Hepatocyte (in vitro differentiated cells): ENCODE results near the gene C1orf232. TPM values are rescaled to one million over a fixed set of nuclear protein-coding genes. Genes with fewer than 3 reads are reported as not detected.

Source experiments
- DNase-seq: peaks from one replicate; pipeline ENCODE4 v3.0.0-alpha.2; 2016; ENCODE audit warnings: low spot score
- H2AFZ ChIP-seq: fragments of 200-600 bp; sonication (generic); 2 replicates; pipeline ENCODE4 v1.6.0; 2016; ENCODE audit warnings: antibody characterized with exemption, mild to moderate bottlenecking
- H3K27ac ChIP-seq: fragments of 200-600 bp; sonication (generic); 2 replicates; pipeline ENCODE4 v1.5.1; 2016; ENCODE audit warnings: mild to moderate bottlenecking
- H3K27me3 ChIP-seq: fragments of 200-600 bp; sonication (generic); 2 replicates; pipeline ENCODE4 v1.6.1; 2016
- H3K36me3 ChIP-seq: fragments of 200-600 bp; sonication (generic); replicated peaks from 2 replicates; pipeline ENCODE4 v1.5.1; 2016; ENCODE audit warnings: low read depth; ENCODE audit not compliant: insufficient read depth
- H3K4me1 ChIP-seq: fragments of 200-600 bp; sonication (generic); 2 replicates; pipeline ENCODE4 v1.5.1; 2016; ENCODE audit warnings: mild to moderate bottlenecking, moderate library complexity; ENCODE audit not compliant: insufficient read depth
- H3K4me2 ChIP-seq: fragments of 200-600 bp; sonication (generic); 2 replicates; pipeline ENCODE4 v1.6.0; 2016
- H3K4me3 ChIP-seq: fragments of 200-600 bp; sonication (generic); 2 replicates; pipeline ENCODE4 v1.5.1; 2016; ENCODE audit warnings: mild to moderate bottlenecking
- H3K79me2 ChIP-seq: fragments of 200-600 bp; sonication (generic); 2 replicates; pipeline ENCODE4 v1.6.0; 2017; ENCODE audit warnings: mild to moderate bottlenecking
- H3K9me2 ChIP-seq: fragments of 200-600 bp; sonication (generic); replicated peaks from 2 replicates; pipeline ENCODE4 v1.6.0; 2017; ENCODE audit warnings: mild to moderate bottlenecking; ENCODE audit not compliant: insufficient read depth
- H3K9me3 ChIP-seq: fragments of 200-600 bp; sonication (generic); 2 replicates; pipeline ENCODE4 v1.5.1; 2016; ENCODE audit warnings: low read depth, mild to moderate bottlenecking
- H4K20me1 ChIP-seq: fragments of 200-600 bp; sonication (generic); 2 replicates; pipeline ENCODE4 v1.6.0; 2016; ENCODE audit warnings: mild to moderate bottlenecking; ENCODE audit not compliant: insufficient read depth, poor library complexity, severe bottlenecking
- EZH2 ChIP-seq: fragments of 200-600 bp; sonication (generic); IDR thresholded peaks from 2 replicates; pipeline ENCODE4 v1.6.1; 2016; ENCODE audit warnings: antibody characterized with exemption, mild to moderate bottlenecking, borderline replicate concordance
- EZH2phosphoT487 ChIP-seq: fragments of 200-600 bp; sonication (generic); IDR thresholded peaks from one replicate; pipeline ENCODE4 v1.6.1; 2018; ENCODE audit warnings: antibody characterized with exemption, mild to moderate bottlenecking, low read depth, moderate library complexity; ENCODE audit not compliant: unreplicated experiment, severe bottlenecking
- WGBS: methylation state at CpG from one replicate; pipeline ENCODE4 v1.1.6; 2016; ENCODE audit warnings: low lambda C conversion rate; ENCODE audit errors: missing lambda C conversion rate; 5-methylcytosine and 5-hydroxymethylcytosine counted together
- polyA plus RNA-seq: library from polyadenylated mRNA; unstranded; fragments of >200 nt; fragmentation: Nextera tagmentation; extraction: Ambion mirVana; gene quantifications from 2 replicates; pipeline ENCODE4 v1.2.1, GENCODE V29; 2016
- total RNA-seq: library from RNA; depleted of rRNA; stranded (reverse); fragments of >200 nt; gene quantifications from 2 replicates; pipeline ENCODE4 v1.2.3, GENCODE V29; 2014
- TF ChIP-seq, protein P1 (sequence below): fragments of 200-600 bp; sonication (generic); IDR thresholded peaks from 2 replicates; pipeline ENCODE4 v1.5.1; 2016; ENCODE audit warnings: antibody characterized with exemption, mild to moderate bottlenecking; ENCODE audit not compliant: poor library complexity

C1orf232 gene
- total and polyA plus RNA-seq, 2 experiments from 2014 or later = not detected

DNA sequence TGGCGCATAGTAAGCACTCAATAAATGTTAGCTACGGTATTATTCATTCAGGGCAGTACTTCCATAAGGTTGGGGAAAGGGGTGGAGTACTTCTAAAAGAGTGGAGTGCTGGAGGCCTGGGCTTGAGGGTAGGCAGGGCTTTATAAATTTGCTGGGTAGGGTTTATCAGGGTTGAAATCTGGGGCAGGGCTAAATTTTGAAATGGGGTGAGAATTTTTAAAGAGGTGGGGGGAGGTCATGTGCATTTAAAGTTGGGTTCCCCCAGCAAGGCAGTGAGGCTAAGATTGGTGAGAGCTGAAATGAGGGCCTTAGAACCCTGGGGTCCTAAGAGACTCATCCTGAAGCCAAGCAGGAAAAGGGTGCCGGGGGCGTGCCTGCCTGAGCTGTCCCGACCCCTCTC lies 31.6 kb upstream of the C1orf232 start:
- H3K79me2 ChIP-seq = no peaks in the 10 kb centered on the region
- no peak for DNase-seq
- H3K27ac ChIP-seq = no peak overlapping the region
- WGBS = 92% methylated on average over 5 of the region's 5 CpGs
- no peaks in the 10 kb centered on the region for H4K20me1 ChIP-seq
- no peak overlapping the region for H3K4me3 ChIP-seq
- H3K4me1 ChIP-seq = no peaks in the 10 kb centered on the region
- H3K36me3 ChIP-seq = no peaks in the 10 kb centered on the region
- no peak overlapping the region for H3K4me2 ChIP-seq
- H3K27me3 ChIP-seq = peaks cover 3% of the 10 kb centered on the region
- H2AFZ ChIP-seq = no peak overlapping the region
- no peaks in the 10 kb centered on the region for H3K9me2 ChIP-seq
- H3K9me3 ChIP-seq = no peaks in the 10 kb centered on the region
- TF ChIP-seq EZH2phosphoT487 (no peak), EZH2 (no peak)
- TF ChIP-seq, protein P1, sequence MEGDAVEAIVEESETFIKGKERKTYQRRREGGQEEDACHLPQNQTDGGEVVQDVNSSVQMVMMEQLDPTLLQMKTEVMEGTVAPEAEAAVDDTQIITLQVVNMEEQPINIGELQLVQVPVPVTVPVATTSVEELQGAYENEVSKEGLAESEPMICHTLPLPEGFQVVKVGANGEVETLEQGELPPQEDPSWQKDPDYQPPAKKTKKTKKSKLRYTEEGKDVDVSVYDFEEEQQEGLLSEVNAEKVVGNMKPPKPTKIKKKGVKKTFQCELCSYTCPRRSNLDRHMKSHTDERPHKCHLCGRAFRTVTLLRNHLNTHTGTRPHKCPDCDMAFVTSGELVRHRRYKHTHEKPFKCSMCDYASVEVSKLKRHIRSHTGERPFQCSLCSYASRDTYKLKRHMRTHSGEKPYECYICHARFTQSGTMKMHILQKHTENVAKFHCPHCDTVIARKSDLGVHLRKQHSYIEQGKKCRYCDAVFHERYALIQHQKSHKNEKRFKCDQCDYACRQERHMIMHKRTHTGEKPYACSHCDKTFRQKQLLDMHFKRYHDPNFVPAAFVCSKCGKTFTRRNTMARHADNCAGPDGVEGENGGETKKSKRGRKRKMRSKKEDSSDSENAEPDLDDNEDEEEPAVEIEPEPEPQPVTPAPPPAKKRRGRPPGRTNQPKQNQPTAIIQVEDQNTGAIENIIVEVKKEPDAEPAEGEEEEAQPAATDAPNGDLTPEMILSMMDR = no peak

DNA sequence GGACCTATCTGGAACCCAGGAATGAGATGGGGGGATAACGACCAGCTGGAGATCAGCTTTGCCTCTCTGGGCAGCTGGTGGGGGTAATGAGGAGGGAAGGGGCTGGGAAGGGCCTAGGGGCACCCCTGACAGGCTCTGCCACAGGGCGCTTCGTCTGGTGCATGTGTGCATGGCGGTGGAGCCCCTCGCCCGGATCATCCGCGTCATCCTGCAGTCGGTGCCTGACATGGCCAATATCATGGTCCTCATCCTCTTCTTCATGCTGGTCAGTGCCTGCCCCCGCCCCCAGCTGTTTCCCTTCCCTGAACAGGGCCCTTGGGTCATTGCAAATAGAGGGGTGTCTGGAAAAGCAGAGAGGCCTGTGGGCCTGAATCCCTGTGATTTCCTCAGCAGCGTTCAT lies 29.1 kb upstream of the C1orf232 start:
- no peaks in the 10 kb centered on the region for H3K9me3 ChIP-seq
- no peaks in the 10 kb centered on the region for H3K27me3 ChIP-seq
- H2AFZ ChIP-seq = no peak overlapping the region
- H3K79me2 ChIP-seq = no peaks in the 10 kb centered on the region
- H3K9me2 ChIP-seq = no peaks in the 10 kb centered on the region
- no peaks in the 10 kb centered on the region for H3K36me3 ChIP-seq
- no peak overlapping the region for H3K27ac ChIP-seq
- H3K4me1 ChIP-seq = no peaks in the 10 kb centered on the region
- no peak overlapping the region for H3K4me2 ChIP-seq
- H4K20me1 ChIP-seq = no peaks in the 10 kb centered on the region
- 81% methylated on average over 7 of the region's 11 CpGs for WGBS
- no peak for DNase-seq
- H3K4me3 ChIP-seq = no peak overlapping the region
- no peak for TF ChIP-seq EZH2phosphoT487
- TF ChIP-seq EZH2 = no peak
- TF ChIP-seq, protein P1 = no peak

DNA sequence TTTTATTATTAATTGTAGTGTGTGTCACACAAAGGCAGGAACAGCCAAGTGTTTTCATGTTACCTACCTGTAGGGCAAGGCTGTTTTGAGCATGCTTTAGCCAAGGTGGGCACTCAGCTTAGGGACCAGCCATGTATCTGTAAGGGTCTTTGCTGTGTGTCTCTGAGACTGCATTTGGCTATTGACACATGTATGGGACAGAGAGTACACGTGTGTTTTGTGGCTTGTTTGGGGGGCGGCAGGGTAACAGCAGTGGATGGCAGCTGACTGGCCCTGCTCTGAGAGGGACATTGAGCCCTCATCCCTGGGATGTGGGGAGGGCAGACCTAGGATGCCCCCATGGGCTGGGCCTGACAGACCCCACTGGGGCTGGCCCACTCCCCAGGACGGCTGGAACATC lies 28.5 kb upstream of the C1orf232 start:
- Histone ChIP-seq H3K4me1 (no peaks in the 10 kb centered on the region), H3K79me2 (no peaks in the 10 kb centered on the region), H4K20me1 (no peaks in the 10 kb centered on the region), H2AFZ (no peak overlapping the region), H3K27ac (no peak overlapping the region), H3K4me2 (no peak overlapping the region), H3K9me3 (no peaks in the 10 kb centered on the region), H3K36me3 (no peaks in the 10 kb centered on the region), H3K9me2 (no peaks in the 10 kb centered on the region), H3K4me3 (no peak overlapping the region), H3K27me3 (no peaks in the 10 kb centered on the region)
- WGBS = 90% methylated on average over 3 of the region's 3 CpGs
- DNase-seq = no peak
- TF ChIP-seq EZH2 (no peak), EZH2phosphoT487 (no peak)
- TF ChIP-seq, protein P1 = no peak

DNA sequence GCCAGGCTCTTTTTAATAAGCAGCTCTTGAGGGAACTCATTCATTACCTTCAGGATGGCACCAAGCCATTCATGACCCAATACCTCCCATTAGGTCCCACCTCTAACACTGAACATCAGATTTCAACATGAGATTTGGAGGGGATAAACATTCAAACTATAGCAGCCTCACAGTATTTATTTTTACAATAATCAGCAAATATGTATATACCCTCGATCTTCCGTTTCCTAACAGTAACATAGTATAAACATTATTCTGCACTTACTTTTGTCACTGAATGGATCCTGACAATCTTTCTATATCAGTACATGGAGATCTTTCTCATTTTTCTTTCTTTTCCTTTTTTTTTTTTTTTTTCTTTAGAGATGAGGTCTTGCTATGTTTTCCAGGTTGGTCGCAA lies 27.0 kb upstream of the C1orf232 start:
- no peaks in the 10 kb centered on the region for H4K20me1 ChIP-seq
- H3K4me1 ChIP-seq = no peaks in the 10 kb centered on the region
- H3K4me3 ChIP-seq = no peak overlapping the region
- no peaks in the 10 kb centered on the region for H3K9me2 ChIP-seq
- H3K27ac ChIP-seq = no peak overlapping the region
- 91% methylated on average over 3 of the region's 3 CpGs for WGBS
- no peak overlapping the region for H3K4me2 ChIP-seq
- no peak overlapping the region for H2AFZ ChIP-seq
- H3K36me3 ChIP-seq = no peaks in the 10 kb centered on the region
- TF ChIP-seq, protein P1 = no peak
- TF ChIP-seq EZH2phosphoT487 = no peak
- no peak for TF ChIP-seq EZH2
- no peak for DNase-seq
- H3K79me2 ChIP-seq = no peaks in the 10 kb centered on the region
- no peaks in the 10 kb centered on the region for H3K27me3 ChIP-seq
- no peaks in the 10 kb centered on the region for H3K9me3 ChIP-seq
